ENCODE results near the gene ZBTB38.
A peak's percentile ranks its signal among the peaks of the same experiment; 100 is the strongest.

ZBTB38 gene

GRCh38 chr3:141341536-141341935, 26.8 kb upstream of the ZBTB38 start:
- DNase-seq, result no peak

DNA sequence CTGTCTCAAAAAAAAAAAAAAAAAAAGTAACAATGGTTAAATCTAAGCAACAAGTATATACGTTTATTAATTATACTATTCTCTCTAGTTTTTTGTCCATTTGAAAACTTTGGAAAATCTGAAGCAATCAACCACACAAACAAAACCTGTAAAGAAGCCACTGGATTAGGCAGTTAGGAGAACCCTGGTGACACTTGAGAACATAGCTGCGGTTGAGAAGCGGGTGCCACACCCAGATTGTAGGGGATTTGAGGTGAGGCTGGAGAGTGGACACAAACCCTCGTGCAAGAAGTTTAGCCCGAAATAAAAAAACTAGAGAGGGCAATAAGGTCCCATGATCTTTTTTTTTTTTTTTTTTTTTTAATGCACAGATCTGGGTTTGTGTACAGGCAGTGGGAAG, 25.9 kb upstream of the ZBTB38 start:
- no peak for DNase-seq

DNA sequence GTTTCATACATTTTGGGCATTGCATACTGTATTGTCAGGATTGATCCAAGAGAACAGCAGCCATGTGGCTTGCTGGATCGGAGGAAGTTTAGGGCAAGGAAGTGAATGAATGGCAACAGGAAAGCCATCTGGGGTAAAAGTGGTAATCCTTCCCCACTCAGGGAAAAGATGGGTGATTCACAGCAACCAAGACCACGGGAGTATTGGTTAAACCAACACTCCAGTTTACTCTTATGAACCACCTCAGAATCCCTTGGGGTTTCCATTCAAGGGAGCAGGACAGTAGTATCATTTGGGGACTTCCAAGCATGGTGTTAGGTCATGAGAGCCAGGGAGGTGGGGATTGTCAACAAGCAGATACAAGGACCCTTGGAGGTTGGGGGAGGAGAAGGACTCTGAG, 25.2 kb upstream of the ZBTB38 start:
- DNase-seq, result no peak

- no peak for DNase-seq
These were observed 24.4 kb upstream of the ZBTB38 start for GRCh38 chr3:141343865-141344271.

- DNase-seq, result no peak
These were observed 22.8 kb upstream of the ZBTB38 start for GRCh38 chr3:141345528-141345927.

DNA sequence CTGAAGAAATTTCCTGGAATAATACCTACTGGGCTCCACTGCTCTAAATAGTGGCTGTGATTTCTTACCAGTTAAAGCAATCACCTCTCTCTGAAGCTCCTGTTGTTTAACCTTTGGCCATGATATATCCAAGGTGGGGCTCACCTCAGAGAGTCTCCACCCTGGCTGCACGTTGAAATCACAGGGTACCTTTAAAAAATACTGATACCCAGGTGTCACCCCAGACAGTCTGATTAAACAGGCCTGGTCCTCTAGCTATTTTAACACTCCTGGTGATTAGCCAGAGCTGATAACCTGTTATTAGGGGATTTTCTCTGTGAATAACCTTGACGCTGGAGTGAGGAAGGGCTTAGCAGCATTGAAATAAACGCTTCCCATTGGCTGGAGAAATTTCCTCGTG, 22.3 kb upstream of the ZBTB38 start:
- DNase-seq, result no peak

DNA sequence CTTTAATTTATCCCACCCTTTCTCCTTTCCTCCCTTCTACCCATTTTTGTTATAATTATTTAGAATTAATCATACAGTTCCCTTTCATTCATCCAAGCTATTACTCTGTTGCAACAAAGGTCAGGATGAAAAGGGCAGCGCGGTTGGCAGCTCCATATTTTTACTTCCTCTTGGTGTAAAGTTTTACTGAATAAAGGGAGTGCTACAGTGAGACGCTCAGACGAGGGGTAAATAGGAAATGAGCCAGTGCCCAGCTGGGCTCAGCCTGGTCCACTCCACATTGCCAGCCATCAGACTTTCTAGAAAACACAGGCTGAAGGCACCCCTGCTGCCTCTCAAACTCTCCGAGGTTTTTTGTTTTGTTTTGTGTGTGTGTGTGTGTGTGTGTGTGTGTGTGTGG, 21.9 kb upstream of the ZBTB38 start:
- DNase-seq, result no peak

- no peak for DNase-seq
These were observed 21.5 kb upstream of the ZBTB38 start for GRCh38 chr3:141346839-141347238.

DNA sequence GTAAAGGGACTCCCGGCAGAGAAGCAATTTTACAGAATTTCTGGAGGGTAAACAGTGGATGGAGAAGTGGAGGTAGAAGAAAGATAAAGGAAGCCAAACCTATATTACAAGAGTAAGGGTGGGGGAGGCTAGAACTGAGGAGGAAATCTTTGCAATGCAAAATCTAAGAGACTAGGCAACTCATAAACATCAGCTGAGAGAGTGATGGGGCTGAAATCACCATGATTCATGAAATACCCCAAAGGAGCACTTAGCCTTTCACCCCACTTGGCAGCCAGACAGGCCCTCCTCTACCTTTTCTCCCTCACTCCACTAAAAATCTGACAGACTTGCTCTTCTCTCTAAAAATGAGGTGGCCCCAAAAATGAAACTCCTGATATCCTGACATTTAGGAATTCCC, 19.5 kb upstream of the ZBTB38 start:
- no peak for DNase-seq

- DNase-seq, result no peak
These were observed 18.6 kb upstream of the ZBTB38 start for GRCh38 chr3:141349711-141350110.

DNA sequence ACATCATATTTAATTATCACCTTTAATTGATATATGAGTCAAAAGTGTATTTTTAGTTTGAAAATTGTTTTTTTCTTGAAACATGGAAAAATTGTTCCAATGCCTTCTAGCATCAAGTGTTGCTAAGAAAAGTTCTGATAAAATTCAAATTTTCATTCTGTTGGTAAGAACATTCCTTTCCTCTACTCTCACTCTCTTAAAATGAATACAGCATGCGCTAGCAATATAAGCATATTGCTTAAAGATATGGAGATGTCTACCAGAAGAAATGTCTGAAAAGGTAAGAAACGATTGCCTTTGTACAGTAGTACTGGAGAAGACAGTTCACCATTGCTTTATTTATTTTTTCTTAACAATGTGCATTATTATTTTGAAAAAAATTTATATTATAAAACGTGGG, 17.6 kb upstream of the ZBTB38 start:
- no peak for DNase-seq

DNA sequence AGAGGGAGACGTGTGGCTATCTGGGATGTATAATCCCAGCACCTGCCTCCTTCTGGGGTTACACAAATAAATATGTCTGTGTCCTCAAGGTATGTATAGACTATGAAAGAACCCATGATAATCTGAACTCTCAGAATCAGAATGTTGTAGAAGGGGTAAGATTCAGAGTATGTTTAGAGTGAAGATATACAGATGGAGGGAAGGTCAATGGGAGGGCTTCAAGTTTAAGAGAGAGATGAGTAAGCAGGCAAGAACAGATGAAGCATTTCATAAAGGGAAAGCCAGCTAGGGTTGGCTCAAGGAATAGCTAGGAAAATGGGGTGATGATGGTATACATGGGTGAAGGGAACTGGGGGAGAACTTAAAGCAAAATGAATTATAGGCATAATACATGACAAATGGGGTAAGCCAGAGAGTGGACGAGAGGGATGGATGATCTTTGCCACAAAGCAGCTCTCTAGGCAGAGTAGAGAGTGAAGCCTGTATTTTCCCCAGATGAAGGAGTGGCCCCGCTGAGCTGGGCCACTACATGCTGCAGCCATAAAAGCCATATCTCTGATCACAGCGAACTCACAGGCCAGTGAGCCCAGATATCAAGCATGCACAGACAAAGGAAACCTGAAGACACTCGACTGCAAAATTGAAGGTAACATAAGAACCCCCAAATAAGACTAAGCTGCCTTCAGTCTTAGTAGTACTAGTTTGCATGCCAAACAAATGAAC, 15.9 kb upstream of the ZBTB38 start:
- DNase-seq, result no peak

DNA sequence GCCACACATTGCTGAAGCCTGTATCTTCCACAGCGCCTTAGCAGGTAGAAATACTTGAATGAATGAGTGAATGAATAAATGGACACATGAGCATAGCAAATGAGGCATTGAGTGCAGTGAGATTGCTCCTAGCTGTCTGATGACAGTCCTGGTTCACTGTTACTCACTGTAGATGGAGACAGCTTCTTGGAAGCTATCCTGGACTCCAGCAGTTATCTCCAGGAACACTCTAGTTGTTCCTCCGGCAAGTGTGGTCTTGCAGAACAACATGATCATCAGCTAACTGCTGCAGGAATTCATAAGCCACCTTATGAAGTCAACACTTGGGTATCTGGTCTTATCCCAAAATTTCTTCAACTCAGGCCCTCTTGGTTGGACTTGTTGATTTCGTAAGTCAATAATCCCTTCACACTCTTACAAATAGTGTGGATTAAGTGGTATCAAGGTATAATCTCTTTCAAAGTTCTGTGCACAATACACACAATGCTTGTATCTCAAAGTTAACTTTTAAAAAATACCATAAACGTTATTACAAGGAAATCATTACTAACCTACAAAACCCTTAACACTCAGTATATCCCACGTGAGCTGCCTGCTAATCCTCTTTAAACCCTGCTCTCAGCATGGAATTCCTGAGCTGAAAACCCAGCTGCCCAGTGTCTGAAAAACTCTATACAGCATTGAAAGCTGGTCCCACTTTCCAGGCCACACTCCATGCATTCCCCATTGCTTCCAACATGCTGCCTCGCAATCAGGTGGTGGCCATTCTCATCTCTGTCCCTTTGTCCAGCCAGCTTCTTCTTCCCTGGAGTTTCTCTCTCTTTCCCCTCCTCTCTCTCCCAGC, 14.4 kb upstream of the ZBTB38 start:
- no peak for DNase-seq

DNA sequence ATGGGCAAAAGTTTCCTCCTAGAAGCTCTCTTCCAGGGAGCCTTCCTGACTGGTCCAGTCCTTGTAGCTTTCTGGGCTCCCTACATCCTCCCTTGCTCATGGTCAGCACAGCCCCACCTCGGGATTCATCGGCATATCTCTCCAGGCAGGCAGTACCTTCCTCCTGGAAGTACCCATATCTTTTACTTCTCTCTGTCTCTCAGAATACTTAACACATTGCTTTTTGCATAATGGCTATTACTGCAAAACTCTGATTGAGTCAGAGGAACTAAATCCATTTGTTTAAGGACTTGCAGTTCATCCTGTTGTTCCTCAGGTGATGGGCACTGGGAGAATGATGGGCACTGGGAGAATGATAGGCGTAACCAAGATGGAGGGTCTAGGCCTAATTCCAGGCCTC, 13.8 kb upstream of the ZBTB38 start:
- DNase-seq, result no peak

- no peak for DNase-seq
These were observed 13.1 kb upstream of the ZBTB38 start for GRCh38 chr3:141355242-141355641.

DNA sequence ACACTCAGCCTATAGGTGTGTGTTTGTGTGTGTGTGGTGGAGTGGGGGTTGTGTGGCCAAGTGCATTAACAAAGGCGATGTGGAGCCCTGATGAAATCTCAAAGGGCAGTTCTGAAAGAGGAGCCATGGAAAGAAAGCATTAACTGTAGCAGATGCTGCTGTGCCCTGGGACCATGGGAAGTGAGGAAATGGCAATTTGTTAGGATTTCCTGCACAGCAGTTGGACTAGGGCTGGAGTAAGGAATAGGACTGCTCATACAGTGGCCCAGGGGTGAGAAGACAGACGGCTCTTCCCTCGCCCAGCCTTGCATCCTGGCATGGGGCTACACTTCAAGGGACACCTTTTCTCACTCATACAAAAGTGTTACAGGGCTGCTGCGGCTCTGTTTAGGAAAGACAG, 12.3 kb upstream of the ZBTB38 start:
- no peak for DNase-seq

- DNase-seq, result peak; percentile 98
These were observed 7.3 kb upstream of the ZBTB38 start for GRCh38 chr3:141360888-141361598.

- DNase-seq, result no peak
These were observed 5.6 kb upstream of the ZBTB38 start for GRCh38 chr3:141362736-141363135.

DNA sequence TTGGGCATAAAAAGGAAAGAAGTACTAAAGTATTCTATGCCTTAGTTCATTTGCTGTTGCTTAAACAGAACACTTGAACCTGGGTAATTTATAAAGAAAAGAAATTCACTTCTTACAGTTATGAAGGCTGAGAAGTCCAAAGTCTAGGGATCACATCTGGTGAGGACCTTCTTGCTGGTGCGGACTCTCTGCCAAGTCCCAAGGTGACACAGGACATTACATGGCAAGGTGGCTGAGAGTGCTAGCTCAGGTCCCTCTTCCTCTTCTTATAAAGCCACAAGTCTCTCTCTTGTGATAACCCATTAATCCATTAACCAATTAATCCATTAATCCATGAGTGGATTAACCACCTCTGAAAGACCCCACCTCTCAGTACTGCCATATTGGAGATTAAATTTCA, 3.1 kb upstream of the ZBTB38 start:
- DNase-seq, result no peak

GRCh38 chr3:141366285-141367037, 1.8 kb upstream of the ZBTB38 start:
- peak; percentile 79 for DNase-seq

- peak; percentile 68 for DNase-seq
These were observed 1.1 kb upstream of the ZBTB38 start for GRCh38 chr3:141367038-141367730.

Data from kidney glomerular epithelial cell (primary cell).